Measurements from ENCODE around the gene MYH11. TPM values are rescaled to one million over a fixed set of nuclear protein-coding genes. Genes with fewer than 3 reads are reported as not detected.

MYH11 gene
- total RNA-seq, 6 donors from 2014 or later: 33.6 to 224 (median 87.4) TPM

GRCh38 chr16:15825750-15826305 lies 31.0 kb downstream of the MYH11 start:
- H3K27me3 ChIP-seq: no peaks in the 10 kb centered on the region

GRCh38 chr16:15822957-15823356 lies 33.9 kb downstream of the MYH11 start:
- no peak overlapping the region for H3K27ac ChIP-seq

More at GRCh38 chr16:15825750-15826305, 31.0 kb downstream of the MYH11 start:
- Histone ChIP-seq H3K27ac (no peak overlapping the region), H3K4me1 (peaks cover 0 to 5% (median 2%) of the 10 kb centered on the region in 4 donors), H3K9me3 (no peaks in the 10 kb centered on the region), H3K36me3 (no peaks in the 10 kb centered on the region), H3K4me3 (no peak overlapping the region)
- DNase-seq (no peak), ATAC-seq (ENCODE audit: low FRiP score in 2 of 2) (no peak)
- WGBS, 2 donors: 76 to 79% methylated on average over 9 of the region's 9 CpGs
- TF ChIP-seq CTCF (IDR thresholded peaks at IDR 0.05) (no peak), POLR2AphosphoS5 (IDR thresholded peaks at IDR 0.05) (no peak), EP300 (IDR thresholded peaks at IDR 0.05) (no peak), POLR2A (IDR thresholded peaks at IDR 0.05) (no peak)

GRCh38 chr16:15820837-15821236 lies 36.0 kb downstream of the MYH11 start:
- Histone ChIP-seq H3K4me1 (peaks cover 0 to 5% (median 0%) of the 10 kb centered on the region in 4 donors), H3K27me3 (no peaks in the 10 kb centered on the region), H3K4me3 (no peak overlapping the region), H3K36me3 (no peaks in the 10 kb centered on the region), H3K9me3 (peaks cover 3 to 9% (median 5%) of the 10 kb centered on the region in 4 donors), H3K27ac (no peak overlapping the region)
- 91 to 93% methylated on average over 7 of the region's 7 CpGs for WGBS, 2 donors
- ATAC-seq (ENCODE audit: low FRiP score in 2 of 2) (no peak), DNase-seq (no peak)
- TF ChIP-seq CTCF (IDR thresholded peaks at IDR 0.05): no peak
- TF ChIP-seq POLR2AphosphoS5 (IDR thresholded peaks at IDR 0.05): no peak

More at GRCh38 chr16:15822957-15823356, 33.9 kb downstream of the MYH11 start:
- no peaks in the 10 kb centered on the region for H3K9me3 ChIP-seq
- TF ChIP-seq POLR2AphosphoS5 (IDR thresholded peaks at IDR 0.05) (no peak), POLR2A (IDR thresholded peaks at IDR 0.05) (no peak), EP300 (IDR thresholded peaks at IDR 0.05) (no peak), CTCF (IDR thresholded peaks at IDR 0.05) (no peak)
- no peak for ATAC-seq (ENCODE audit: low FRiP score in 2 of 2)
- WGBS, 2 donors: 73 to 74% methylated on average over 17 of the region's 17 CpGs
- DNase-seq: peak in 1 of 2 donors; percentile 51
- no peak overlapping the region for H3K4me3 ChIP-seq
- peaks cover 0 to 5% (median 0%) of the 10 kb centered on the region in 4 donors for H3K4me1 ChIP-seq
- H3K36me3 ChIP-seq: no peaks in the 10 kb centered on the region
- H3K27me3 ChIP-seq: no peaks in the 10 kb centered on the region

- Histone ChIP-seq H3K4me3 (no peak overlapping the region), H3K27ac (no peak overlapping the region), H3K27me3 (no peaks in the 10 kb centered on the region), H3K9me3 (peaks cover 3 to 10% (median 5%) of the 10 kb centered on the region in 4 donors), H3K4me1 (peaks cover 0 to 5% (median 0%) of the 10 kb centered on the region in 4 donors), H3K36me3 (no peaks in the 10 kb centered on the region)
- TF ChIP-seq CTCF (IDR thresholded peaks at IDR 0.05) (no peak), POLR2A (IDR thresholded peaks at IDR 0.05) (no peak)
- DNase-seq (no peak), ATAC-seq (ENCODE audit: low FRiP score in 2 of 2) (no peak)
- WGBS, 2 donors: 97 to 100% methylated on average over 2 of the region's 2 CpGs
Observed at GRCh38 chr16:15819046-15819445, 37.8 kb downstream of the MYH11 start.

- Histone ChIP-seq H3K27me3 (no peaks in the 10 kb centered on the region), H3K27ac (no peak overlapping the region), H3K4me3 (no peak overlapping the region), H3K36me3 (no peaks in the 10 kb centered on the region), H3K9me3 (peaks cover 3 to 10% (median 5%) of the 10 kb centered on the region in 4 donors), H3K4me1 (peaks cover 0 to 3% (median 0%) of the 10 kb centered on the region in 4 donors)
- no peak for TF ChIP-seq CTCF (IDR thresholded peaks at IDR 0.05)
- no peak for TF ChIP-seq POLR2AphosphoS5 (IDR thresholded peaks at IDR 0.05)
- TF ChIP-seq POLR2A (IDR thresholded peaks at IDR 0.05): no peak
- TF ChIP-seq EP300 (IDR thresholded peaks at IDR 0.05): no peak
- no peak for DNase-seq
- no peak for ATAC-seq (ENCODE audit: low FRiP score in 2 of 2)
- 83 to 88% methylated on average over 2 of the region's 2 CpGs for WGBS, 2 donors
Observed at GRCh38 chr16:15817446-15817845, 39.4 kb downstream of the MYH11 start.
